ENCODE results near the gene ZNF335. TPM values are rescaled to one million over a fixed set of nuclear protein-coding genes. Genes with fewer than 3 reads are reported as not detected.

ZNF335 gene
- 37.5 and 39.5 TPM in 2 replicates for total RNA-seq

DNA sequence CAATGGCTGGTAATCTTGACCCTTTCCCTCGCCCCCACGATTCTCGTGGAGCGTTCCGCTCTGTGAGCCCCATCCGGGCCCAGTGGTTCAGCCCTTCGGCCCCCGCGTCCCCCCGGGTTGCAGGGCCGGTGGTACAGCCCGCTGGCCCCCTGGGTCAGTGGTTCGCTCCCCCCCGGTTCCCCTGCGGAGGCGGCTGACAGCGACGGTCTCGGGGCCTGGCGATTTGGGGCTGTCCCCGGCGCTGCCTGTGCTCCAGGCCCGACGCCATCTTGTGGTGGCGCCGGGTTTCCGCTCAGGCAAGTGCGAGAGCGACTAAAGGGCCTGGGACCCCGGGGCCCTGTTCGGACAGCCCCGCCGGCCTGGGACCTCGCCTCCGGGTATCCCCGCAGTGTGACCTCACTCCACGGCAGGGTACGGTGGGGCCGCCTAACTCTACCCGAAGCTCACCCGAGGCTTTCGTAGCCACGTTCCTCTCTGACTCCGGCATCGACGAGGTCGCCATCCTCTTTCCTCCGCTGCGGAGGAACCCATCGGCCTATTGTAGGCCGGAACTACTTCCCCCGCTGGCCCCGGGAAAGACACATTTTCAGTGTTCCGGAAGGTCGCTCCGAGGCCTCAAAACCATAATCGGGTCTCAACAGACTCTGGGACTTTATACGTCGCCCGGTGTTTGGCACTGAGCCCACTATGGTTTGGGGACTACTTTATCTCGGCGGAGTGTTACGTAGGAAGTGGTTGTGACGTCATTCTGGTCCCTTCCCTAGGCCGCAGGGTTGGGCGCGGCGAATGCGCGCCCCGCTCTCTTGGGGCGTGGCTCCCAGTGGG lies at the start of gene ZNF335:
Gene ZNF335 (minus strand): TSS at position 529 of the 825 bp plus-strand sequence. CDS start 793 bp downstream, outside the sequence.
- peaks cover 18% of the 10 kb centered on the region for H3K36me3 Mint-ChIP-seq (ENCODE audit: low read depth)
- peak within 1 kb of the TSS; percentile 99 for H3K27ac Mint-ChIP-seq
- peak; percentile 99 for DNase-seq
- no peaks in the 10 kb centered on the region for H3K27me3 Mint-ChIP-seq
- H3K9me3 Mint-ChIP-seq, result peaks cover 3% of the 10 kb centered on the region
- H3K4me3 Mint-ChIP-seq, result peak within 1 kb of the TSS; percentile 93
- intact Hi-C loops (cut with micrococcal nuclease), result loop anchor here (1.0 to 5.0 kb wide), 6 partner anchors 35 to 173 kb away; partner anchors contain the start of genes ACOT8, MMP9 and ZSWIM3
- H3K4me1 Mint-ChIP-seq, result peaks cover 14% of the 10 kb centered on the region

GRCh38 chr20:46020555-46020954 lies 48.6 kb upstream of the ZNF335 start:
- intact Hi-C loops (cut with micrococcal nuclease), result loop anchor here (5.0 kb wide), 2 partner anchors 42 to 287 kb away; partner anchors contain the start of gene CDH22
- DNase-seq, result no peak
- H3K36me3 Mint-ChIP-seq (ENCODE audit: low read depth), result no peaks in the 10 kb centered on the region
- no peaks in the 10 kb centered on the region for H3K9me3 Mint-ChIP-seq
- peaks cover 44% of the 10 kb centered on the region for H3K27me3 Mint-ChIP-seq
- no peak overlapping the region for H3K27ac Mint-ChIP-seq
- peaks cover 19% of the 10 kb centered on the region for H3K4me1 Mint-ChIP-seq
- H3K4me3 Mint-ChIP-seq, result peak overlapping the region; percentile 39

DNA sequence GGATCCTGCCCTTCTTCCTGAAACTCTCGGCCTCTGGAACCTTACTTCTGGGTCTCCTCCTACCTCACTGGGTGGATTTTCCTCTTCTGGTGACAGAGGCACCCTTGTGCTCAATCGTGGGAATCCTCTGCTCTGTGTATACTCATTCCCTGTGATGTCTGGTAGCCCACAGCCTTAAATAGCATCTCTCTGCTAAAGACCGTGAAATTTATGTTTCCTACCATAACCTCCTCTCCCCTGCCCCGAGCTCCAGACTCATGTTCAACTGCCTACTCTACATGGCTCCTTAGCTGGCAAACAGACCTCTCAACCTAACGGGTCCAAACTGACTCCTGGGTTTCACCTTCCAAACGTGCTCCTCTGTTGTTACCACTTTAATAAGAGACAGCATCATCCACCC lies 46.6 kb upstream of the ZNF335 start:
- Mint-ChIP-seq H3K4me1 (peaks cover 30% of the 10 kb centered on the region), H3K4me3 (no peak overlapping the region), H3K27me3 (peaks cover 36% of the 10 kb centered on the region), H3K36me3 (ENCODE audit: low read depth) (no peaks in the 10 kb centered on the region), H3K9me3 (no peaks in the 10 kb centered on the region), H3K27ac (no peak overlapping the region)
- DNase-seq, result no peak
- intact Hi-C loops (cut with micrococcal nuclease), result no loop called here

DNA sequence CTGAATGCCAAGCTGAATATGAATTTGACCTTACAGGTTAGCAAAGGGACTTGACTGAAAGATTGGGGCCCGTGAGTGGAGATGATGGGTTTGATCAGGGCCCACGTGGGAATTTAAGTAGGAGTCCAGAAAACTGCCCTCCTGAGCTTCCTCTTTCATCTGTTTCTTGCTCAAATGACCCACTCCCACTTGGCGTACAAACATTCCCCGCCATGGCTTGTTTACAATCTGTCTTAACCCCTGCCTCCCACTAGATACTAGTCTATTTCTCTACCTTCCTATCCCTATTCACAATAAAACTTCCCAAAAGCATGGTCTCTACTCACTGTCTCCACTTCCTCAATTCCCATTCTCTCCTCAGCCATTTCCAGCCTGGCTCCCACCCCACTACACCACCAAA lies 46.1 kb upstream of the ZNF335 start:
- intact Hi-C loops (cut with micrococcal nuclease), result no loop called here

DNA sequence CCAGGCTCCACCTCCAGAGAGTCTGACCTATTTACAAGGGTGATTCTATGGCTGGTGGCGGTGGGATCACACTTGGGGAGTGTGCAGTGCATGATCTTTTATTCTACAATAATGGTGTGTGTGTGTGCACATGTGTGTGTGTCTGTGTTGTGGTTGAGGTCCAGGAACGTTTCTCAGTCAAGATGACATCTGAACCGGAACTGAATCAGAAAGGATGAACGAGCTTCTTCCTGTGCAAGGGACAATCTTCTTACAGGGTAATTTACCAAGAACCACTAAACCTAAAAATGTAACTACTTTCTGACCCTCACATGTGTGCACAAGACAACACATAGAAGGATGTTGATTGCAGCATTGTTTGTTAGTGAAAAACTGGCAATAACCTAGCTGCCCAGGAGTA lies 45.3 kb upstream of the ZNF335 start:
- intact Hi-C loops (cut with micrococcal nuclease), result no loop called here

More for the DNA sequence above, 46.1 kb upstream of the ZNF335 start:
- Mint-ChIP-seq H3K36me3 (ENCODE audit: low read depth) (no peaks in the 10 kb centered on the region), H3K4me3 (no peak overlapping the region), H3K9me3 (no peaks in the 10 kb centered on the region), H3K27ac (no peak overlapping the region), H3K27me3 (peaks cover 31% of the 10 kb centered on the region), H3K4me1 (peaks cover 28% of the 10 kb centered on the region)
- DNase-seq, result no peak

GRCh38 chr20:46014517-46015396 lies 42.8 kb upstream of the ZNF335 start:
- H3K36me3 Mint-ChIP-seq (ENCODE audit: low read depth), result peaks cover 2% of the 10 kb centered on the region
- H3K27me3 Mint-ChIP-seq, result peaks cover 50% of the 10 kb centered on the region
- no peak overlapping the region for H3K27ac Mint-ChIP-seq
- peaks cover 36% of the 10 kb centered on the region for H3K4me1 Mint-ChIP-seq
- H3K4me3 Mint-ChIP-seq, result peak overlapping the region; percentile 61
- H3K9me3 Mint-ChIP-seq, result no peaks in the 10 kb centered on the region
- DNase-seq, result no peak
- intact Hi-C loops (cut with micrococcal nuclease), result loop anchor here (1.0 to 2.0 kb wide), 5 partner anchors 9 to 160 kb away; partner anchors contain the start of gene SLC12A5

More for the DNA sequence above, 45.3 kb upstream of the ZNF335 start:
- Mint-ChIP-seq H3K4me1 (peaks cover 27% of the 10 kb centered on the region), H3K27ac (no peak overlapping the region), H3K27me3 (peaks cover 39% of the 10 kb centered on the region), H3K36me3 (ENCODE audit: low read depth) (no peaks in the 10 kb centered on the region), H3K4me3 (no peak overlapping the region), H3K9me3 (no peaks in the 10 kb centered on the region)
- DNase-seq, result no peak

DNA sequence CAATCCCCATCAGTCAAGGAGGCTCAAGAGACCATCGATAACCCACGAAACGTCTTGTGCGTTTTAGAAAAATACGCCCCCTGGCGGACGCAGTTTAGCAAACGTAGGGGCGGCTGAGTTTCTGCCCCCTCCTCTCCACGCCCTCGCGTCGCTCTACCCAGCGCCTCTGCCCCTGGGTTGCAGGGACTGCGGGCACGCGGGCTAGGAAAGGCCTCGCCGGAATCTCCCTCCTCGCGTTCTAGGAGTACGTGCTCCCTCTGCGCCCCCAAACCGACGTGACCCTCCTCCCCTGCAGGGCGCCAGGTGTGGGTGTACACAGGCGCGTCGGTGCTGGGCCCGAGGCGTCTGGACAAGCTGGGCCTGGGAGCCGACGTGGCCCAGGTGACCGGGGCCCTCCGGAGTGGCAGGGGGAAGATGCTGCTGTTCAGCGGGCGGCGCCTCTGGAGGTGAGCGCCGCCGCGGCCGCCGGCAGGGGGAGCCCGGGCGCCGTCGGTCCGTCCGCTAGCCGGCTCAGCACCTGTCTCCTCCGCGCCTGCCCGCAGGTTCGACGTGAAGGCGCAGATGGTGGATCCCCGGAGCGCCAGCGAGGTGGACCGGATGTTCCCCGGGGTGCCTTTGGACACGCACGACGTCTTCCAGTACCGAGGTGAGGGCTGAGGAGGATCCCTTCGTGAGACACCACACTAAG lies 42.0 kb upstream of the ZNF335 start:
- Mint-ChIP-seq H3K27ac (peak overlapping the region; percentile 59), H3K36me3 (ENCODE audit: low read depth) (peaks cover 2% of the 10 kb centered on the region), H3K27me3 (peaks cover 58% of the 10 kb centered on the region), H3K4me1 (peaks cover 44% of the 10 kb centered on the region), H3K4me3 (peak overlapping the region; percentile 69), H3K9me3 (no peaks in the 10 kb centered on the region)
- DNase-seq, result peak; percentile 90
- intact Hi-C loops (cut with micrococcal nuclease), result loop anchor here (1.0 to 2.0 kb wide), 5 partner anchors 9 to 160 kb away; partner anchors contain the start of gene SLC12A5

DNA sequence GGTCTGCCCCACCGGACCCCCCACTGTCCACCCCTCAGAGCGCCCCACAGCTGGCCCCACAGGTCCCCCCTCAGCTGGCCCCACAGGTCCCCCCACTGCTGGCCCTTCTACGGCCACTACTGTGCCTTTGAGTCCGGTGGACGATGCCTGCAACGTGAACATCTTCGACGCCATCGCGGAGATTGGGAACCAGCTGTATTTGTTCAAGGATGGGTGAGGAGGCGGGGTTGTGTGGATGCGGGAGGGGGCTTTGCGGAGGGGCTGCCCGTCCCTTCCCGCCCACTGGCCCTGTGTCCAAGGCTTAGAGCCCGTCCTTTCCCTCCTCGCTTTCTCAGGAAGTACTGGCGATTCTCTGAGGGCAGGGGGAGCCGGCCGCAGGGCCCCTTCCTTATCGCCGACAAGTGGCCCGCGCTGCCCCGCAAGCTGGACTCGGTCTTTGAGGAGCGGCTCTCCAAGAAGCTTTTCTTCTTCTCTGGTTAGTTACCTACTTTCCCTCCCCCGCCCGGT lies 41.4 kb upstream of the ZNF335 start:
- H3K4me1 Mint-ChIP-seq, result peaks cover 50% of the 10 kb centered on the region
- peak overlapping the region; percentile 69 for H3K4me3 Mint-ChIP-seq
- no peaks in the 10 kb centered on the region for H3K9me3 Mint-ChIP-seq
- peaks cover 61% of the 10 kb centered on the region for H3K27me3 Mint-ChIP-seq
- H3K36me3 Mint-ChIP-seq (ENCODE audit: low read depth), result peaks cover 2% of the 10 kb centered on the region
- intact Hi-C loops (cut with micrococcal nuclease), result no loop called here
- peak overlapping the region; percentile 1 for H3K27ac Mint-ChIP-seq
- DNase-seq, result no peak

- peaks cover 54% of the 10 kb centered on the region for H3K4me1 Mint-ChIP-seq
These were observed 40.9 kb upstream of the ZNF335 start for GRCh38 chr20:46012921-46013320.

DNA sequence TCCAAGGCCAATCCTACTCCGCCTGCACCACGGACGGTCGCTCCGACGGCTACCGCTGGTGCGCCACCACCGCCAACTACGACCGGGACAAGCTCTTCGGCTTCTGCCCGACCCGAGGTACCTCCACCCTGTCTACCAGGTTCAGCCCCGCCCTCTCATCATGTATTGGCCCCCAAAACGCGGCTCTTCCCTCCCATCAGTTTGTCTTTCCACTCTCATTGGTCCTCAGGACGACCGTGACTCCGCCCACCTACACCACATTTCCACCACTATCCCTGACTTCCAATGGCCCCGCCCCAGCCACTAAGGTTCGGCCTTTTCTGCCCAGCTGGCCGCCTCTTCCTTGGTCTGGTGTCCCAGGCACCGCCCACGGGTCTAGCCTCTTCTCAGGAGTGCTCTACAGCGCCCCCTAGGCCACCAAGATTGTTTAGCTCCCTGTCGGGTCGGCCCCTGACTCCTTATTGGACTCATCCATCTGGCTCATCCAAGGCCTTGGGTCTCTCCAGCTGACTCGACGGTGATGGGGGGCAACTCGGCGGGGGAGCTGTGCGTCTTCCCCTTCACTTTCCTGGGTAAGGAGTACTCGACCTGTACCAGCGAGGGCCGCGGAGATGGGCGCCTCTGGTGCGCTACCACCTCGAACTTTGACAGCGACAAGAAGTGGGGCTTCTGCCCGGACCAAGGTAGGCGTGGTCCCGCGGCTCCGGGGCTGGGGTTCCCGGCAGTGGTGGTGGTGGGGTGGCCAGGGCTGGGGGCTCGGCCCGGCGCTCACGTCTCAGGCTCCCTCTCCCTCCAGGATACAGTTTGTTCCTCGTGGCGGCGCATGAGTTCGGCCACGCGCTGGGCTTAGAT lies 39.9 kb upstream of the ZNF335 start:
- Mint-ChIP-seq H3K9me3 (no peaks in the 10 kb centered on the region), H3K36me3 (ENCODE audit: low read depth) (peaks cover 2% of the 10 kb centered on the region), H3K27ac (peak overlapping the region; percentile 68), H3K27me3 (peaks cover 60% of the 10 kb centered on the region), H3K4me1 (peaks cover 59% of the 10 kb centered on the region), H3K4me3 (peak overlapping the region; percentile 84)
- DNase-seq, result peak; percentile 80
- intact Hi-C loops (cut with micrococcal nuclease), result no loop called here

More at GRCh38 chr20:46012921-46013320, 40.9 kb upstream of the ZNF335 start:
- intact Hi-C loops (cut with micrococcal nuclease), result no loop called here
- Mint-ChIP-seq H3K9me3 (no peaks in the 10 kb centered on the region), H3K36me3 (ENCODE audit: low read depth) (peaks cover 2% of the 10 kb centered on the region), H3K4me3 (peak overlapping the region; percentile 50), H3K27ac (peak overlapping the region; percentile 70), H3K27me3 (peaks cover 62% of the 10 kb centered on the region)
- DNase-seq, result no peak

GRCh38 chr20:46010491-46011391 lies 38.7 kb upstream of the ZNF335 start:
- intact Hi-C loops (cut with micrococcal nuclease), result no loop called here

More at GRCh38 chr20:46010491-46011391, 38.7 kb upstream of the ZNF335 start:
- H3K9me3 Mint-ChIP-seq, result no peaks in the 10 kb centered on the region
- peaks cover 2% of the 10 kb centered on the region for H3K36me3 Mint-ChIP-seq (ENCODE audit: low read depth)
- peaks cover 64% of the 10 kb centered on the region for H3K4me1 Mint-ChIP-seq
- peak overlapping the region; percentile 83 for H3K27ac Mint-ChIP-seq
- peak; percentile 84 for DNase-seq
- peaks cover 60% of the 10 kb centered on the region for H3K27me3 Mint-ChIP-seq
- peak overlapping the region; percentile 84 for H3K4me3 Mint-ChIP-seq

All from activated CD4-positive, alpha-beta T cell treated with anti-CD3 and anti-CD28 coated beads, Interleukin-2, amount 10 ng/mL, durations not matched to agents 24 days and 14 days (primary cell).